A549 (cell line): ENCODE data around the gene TRIM73. TPM values are rescaled to one million over a fixed set of nuclear protein-coding genes. Genes with fewer than 3 reads are reported as not detected.
"Not testable (repeated sequence)": the region's sequence is repeated elsewhere in the genome, so short reads cannot be mapped to it uniquely, and the experiment has no call there.

Experiments
- ATAC-seq, 2 experiments: fragments of 200-7000 bp in 1 of 2; fragments of >200 bp in 1 of 2; cut with Nextera tagmentation in 1 of 2; cut with Tn5 transposase in 1 of 2; 3 replicates each; pipeline versions ENCODE4 v1.8.0 to v1.9.1; 2018 to 2020; ENCODE audit warnings: mild to moderate bottlenecking in 1 of 2, moderate library complexity in 1 of 2
- CTCF ChIA-PET: fragments of 300-600 bp; sonication (Branson Sonifier 250); formaldehyde crosslinking; extraction: SDS; loops from one replicate; lab custom pipeline; 2021; ENCODE audit warnings: antibody characterized with exemption, inconsistent platforms; lab: Yijun Ruan, JAX
- POLR2A ChIA-PET: fragments of 350-600 bp; formaldehyde crosslinking; extraction: SDS; loops from one replicate; lab custom pipeline; 2021; ENCODE audit warnings: antibody characterized with exemption, inconsistent platforms; lab: Yijun Ruan, JAX
- DNase-seq, 2 experiments: peaks; one replicate each; pipeline versions ENCODE4 v3.0.0 to v3.0.0-alpha.2; 2011 to 2016; ENCODE audit warnings: low read depth in 1 of 2, low spot score in 1 of 2
- FAIRE-seq: peaks from 2 replicates; lab custom pipeline; 2011; peaks lifted over from hg19 to GRCh38; lab: Jason Lieb, UNC
- H3K27ac ChIP-seq, 2 experiments: fragments of >200 bp; sonication (Bioruptor Twin); formaldehyde crosslinking; 3 replicates each; pipeline ENCODE4 v1.5.1; 2016 to 2017
- H3K4me1 ChIP-seq: fragments of >200 bp; sonication (Bioruptor Twin); formaldehyde crosslinking; 3 replicates; pipeline ENCODE4 v1.6.1; 2016
- H3K4me2 ChIP-seq: fragments of >200 bp; sonication (Bioruptor Twin); formaldehyde crosslinking; 3 replicates; pipeline ENCODE4 v1.6.1; 2016
- H3K4me3 ChIP-seq: fragments of >200 bp; sonication (Bioruptor Twin); formaldehyde crosslinking; 3 replicates; pipeline ENCODE4 v1.5.1; 2016
- H3K9me3 ChIP-seq: fragments of >200 bp; sonication (Bioruptor Twin); formaldehyde crosslinking; 3 replicates; pipeline ENCODE4 v1.6.1; 2016
- CTCF ChIP-seq: fragments of >200 bp; sonication (Bioruptor Twin); formaldehyde crosslinking; IDR thresholded peaks from 3 replicates; pipeline ENCODE4 v1.5.1; 2016
- JUN ChIP-seq, 2 experiments: fragments of >200 bp; sonication (Bioruptor Twin); formaldehyde crosslinking; IDR thresholded peaks; 2 replicates in 1 of 2; 3 replicates in 1 of 2; pipeline ENCODE4 v1.6.1; 2016 to 2017
- KDM5A ChIP-seq: fragments of 200-600 bp; sonication (generic); IDR thresholded peaks from 2 replicates; pipeline ENCODE4 v1.6.1; 2016; ENCODE audit warnings: antibody characterized with exemption, mild to moderate bottlenecking
- POLR2A ChIP-seq: IDR thresholded peaks from 2 replicates; pipeline ENCODE4 v1.6.1; 2012; ENCODE audit warnings: mild to moderate bottlenecking, low read length
- RAD21 ChIP-seq, 2 experiments: fragments of >200 bp in 1 of 2; sonication (Bioruptor Twin) in 1 of 2; formaldehyde crosslinking in 1 of 2; IDR thresholded peaks in 1 of 2; conservative IDR thresholded peaks in 1 of 2; 2 replicates in 1 of 2; 3 replicates in 1 of 2; pipeline ENCODE4 v1.6.1; 2012 to 2018; ENCODE audit warnings: inconsistent platforms in 1 of 2
- SMC3 ChIP-seq: fragments of >200 bp; sonication (Bioruptor Twin); formaldehyde crosslinking; IDR thresholded peaks from 3 replicates; pipeline ENCODE4 v1.6.1; 2018; ENCODE audit warnings: inconsistent platforms
- WGBS: methylation state at CpG from one replicate; pipeline ENCODE4 v1.1.6; 2017; ENCODE audit errors: missing lambda C conversion rate; 5-methylcytosine and 5-hydroxymethylcytosine counted together
- polyA plus RNA-seq, 4 experiments: library from polyadenylated mRNA; depleted of rRNA in 3 of 4; stranded (reverse); fragments of >200 nt; fragmentation: RNase III in 1 of 4; extraction: RNeasy Plus Mini Kit Qiagen cat#74134 plus additional on column Dnase treatment in 1 of 4; gene quantifications; 2 replicates in 3 of 4; 3 replicates in 1 of 4; pipeline ENCODE4 v1.2.3, GENCODE V29; 2011 to 2017
- small RNA-seq, 6 experiments: library from RNA; depleted of rRNA; stranded (forward); fragments of <200 nt; gene quantifications; one replicate each; pipeline ENCODE3, GENCODE V24; 2012

TRIM73 gene
- polyA plus RNA-seq, 2 of the 4 experiments (the other 2 are of a cell fraction): 0.63 to 2.5 TPM

GRCh38 chr7:75442465-75443111 is 47.2 kb downstream of the TRIM73 start:
- Histone ChIP-seq H3K4me2 (peak overlapping the region; percentile 74), H3K4me3 (peak overlapping the region; percentile 71), H3K27ac (peak overlapping the region; percentile 70 to 85)
- H3K4me1 ChIP-seq, CTCF ChIA-PET, FAIRE-seq, H3K9me3 ChIP-seq, DNase-seq, POLR2A ChIA-PET: not testable (repeated sequence)
- peak; percentile 84 to 87 for ATAC-seq
- 4% methylated on average over 13 of the region's 76 CpGs for whole genome bisulfite sequencing
- TF ChIP-seq POLR2A: 0 out of 2 replicates have a peak, but pooled peaks have one; percentile 8
- peak; percentile 81 for TF ChIP-seq KDM5A
- peak in 1 of 2 experiments; percentile 49; a peak in 1 of 5 replicates for TF ChIP-seq JUN (IDR thresholded peaks at IDR 0.05)

GRCh38 chr7:75449946-75450345 is 54.5 kb downstream of the TRIM73 start:
- H3K4me3 ChIP-seq, H3K27ac ChIP-seq, H3K4me1 ChIP-seq, ATAC-seq, DNase-seq, H3K9me3 ChIP-seq, H3K4me2 ChIP-seq, POLR2A ChIA-PET, FAIRE-seq: not testable (repeated sequence)
- WGBS: 89% methylated on average over 5 of the region's 5 CpGs
- CTCF ChIA-PET: interaction anchor here (1.7 kb wide), 1 partner anchor 312 kb away, joined by 4 read pairs; no protein-coding TSS in a partner anchor

- CTCF ChIA-PET, H3K4me1 ChIP-seq, H3K9me3 ChIP-seq, H3K27ac ChIP-seq, DNase-seq, H3K4me2 ChIP-seq, H3K4me3 ChIP-seq, POLR2A ChIA-PET, FAIRE-seq: not testable (repeated sequence)
- WGBS: 12% methylated on average over 4 of the region's 4 CpGs
- peak; percentile 95 to 96 for ATAC-seq
- peak; percentile 48 for TF ChIP-seq CTCF
- peak; percentile 31; the same call in 1 of the 3 replicates for TF ChIP-seq SMC3
- TF ChIP-seq RAD21 (conservative IDR thresholded peaks at IDR 0.05 in 1 of 2, IDR thresholded peaks at IDR 0.05 in 1 of 2): peak; percentile 41 to 56; a peak in 4 of 5 replicates
These were observed 57.1 kb downstream of the TRIM73 start for GRCh38 chr7:75452494-75452955.

Small RNA genes within 50 kb of the gene (small RNA-seq; reads per million reads assigned to genes)
- gene RF00019: 0 reads per million in 6 experiments

Other genes with a start within 250 kb of the TRIM73 start
- 11.0 and 22.5 TPM in 2 replicates for gene POM121C, start 90.7 kb downstream of the TRIM73 start, polyA plus RNA-seq (2011; rRNA removed)
- gene POM121C, start 90.7 kb downstream of the TRIM73 start, polyA plus RNA-seq (2017; fragmentation: RNase III; extraction: RNeasy Plus Mini Kit Qiagen cat#74134 plus additional on column Dnase treatment): 24.4 to 25.8 TPM (median 25.4 TPM) in 3 replicates
- gene SPDYE5, start 96.7 kb downstream of the TRIM73 start, polyA plus RNA-seq (2011; rRNA removed): not detected in 2 replicates
- not detected in 3 replicates for gene SPDYE5, start 96.7 kb downstream of the TRIM73 start, polyA plus RNA-seq (2017; fragmentation: RNase III; extraction: RNeasy Plus Mini Kit Qiagen cat#74134 plus additional on column Dnase treatment)